GM12875 (cell line): ENCODE measurements around the gene C1orf210.

Source experiments
- H3K4me3 ChIP-seq: one replicate; pipeline ENCODE4 v1.5.1; 2011; ENCODE audit warnings: low read depth, low read length, control low read depth
- CTCF ChIP-seq: IDR thresholded peaks from 2 replicates; pipeline ENCODE4 v1.5.1; 2011; ENCODE audit warnings: low read depth, mild to moderate bottlenecking, control low read depth, inconsistent platforms, low read length, moderate library complexity, borderline replicate concordance; ENCODE audit not compliant: insufficient read depth

Gene C1orf210

DNA sequence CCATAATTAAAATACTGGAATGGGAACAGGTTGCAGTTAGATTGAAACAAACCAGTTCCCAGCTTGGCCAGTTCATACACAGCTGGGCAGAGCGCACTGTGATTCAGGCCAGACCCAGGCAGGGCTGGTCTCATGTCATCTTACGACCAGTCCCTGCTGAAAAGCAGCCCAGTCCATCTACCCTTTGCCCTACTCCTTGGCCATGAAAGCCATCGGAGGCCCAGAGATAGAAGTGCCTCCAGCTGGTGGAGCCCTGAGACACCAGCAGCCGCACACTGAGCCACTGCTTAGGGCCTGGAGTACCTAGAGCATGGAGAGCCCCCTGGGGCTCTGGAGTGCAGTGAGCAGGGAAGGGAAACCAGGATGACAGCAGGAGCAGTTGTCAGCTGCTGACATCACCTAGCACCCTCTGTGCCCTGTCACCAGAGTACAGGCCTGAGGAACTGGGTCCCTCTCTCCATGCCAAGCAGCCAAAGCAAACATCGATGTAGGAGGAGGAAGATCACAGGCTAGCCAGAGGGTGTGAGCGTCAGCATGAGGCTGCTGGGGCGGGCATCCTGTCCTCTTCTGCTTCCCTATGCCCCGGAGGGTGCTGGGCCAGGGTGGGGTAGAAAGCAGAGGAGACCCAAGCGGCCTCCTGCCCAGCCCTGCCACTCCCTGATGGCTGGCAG lies 49.8 kb downstream of the C1orf210 start:
- no peak for TF ChIP-seq CTCF
- H3K4me3 ChIP-seq, result no peak overlapping the region

DNA sequence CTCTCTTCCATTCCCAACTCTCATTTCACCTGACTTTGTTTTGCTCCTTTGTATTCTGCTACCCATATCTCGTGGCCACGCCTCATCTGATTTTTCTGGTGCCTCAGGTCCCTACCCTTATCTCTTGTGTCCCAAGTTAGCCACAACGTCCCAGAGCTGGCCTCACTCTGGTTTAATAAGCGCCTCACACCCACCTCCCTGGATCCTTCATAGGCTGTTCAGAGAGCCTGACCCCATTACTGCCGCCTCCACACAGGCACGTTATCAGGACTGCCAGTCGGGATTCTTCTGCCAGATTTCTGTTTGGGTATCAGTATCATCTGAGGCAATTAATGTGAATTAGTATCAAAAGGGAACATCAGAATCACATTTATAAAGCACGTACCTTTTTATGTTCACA lies 50.3 kb downstream of the C1orf210 start:
- no peak for TF ChIP-seq CTCF
- H3K4me3 ChIP-seq, result no peak overlapping the region

GRCh38 chr1:43234267-43234666 lies 51.1 kb downstream of the C1orf210 start:
- H3K4me3 ChIP-seq, result no peak overlapping the region
- no peak for TF ChIP-seq CTCF

GRCh38 chr1:43233631-43234030 lies 51.8 kb downstream of the C1orf210 start:
- H3K4me3 ChIP-seq, result no peak overlapping the region
- TF ChIP-seq CTCF, result no peak

DNA sequence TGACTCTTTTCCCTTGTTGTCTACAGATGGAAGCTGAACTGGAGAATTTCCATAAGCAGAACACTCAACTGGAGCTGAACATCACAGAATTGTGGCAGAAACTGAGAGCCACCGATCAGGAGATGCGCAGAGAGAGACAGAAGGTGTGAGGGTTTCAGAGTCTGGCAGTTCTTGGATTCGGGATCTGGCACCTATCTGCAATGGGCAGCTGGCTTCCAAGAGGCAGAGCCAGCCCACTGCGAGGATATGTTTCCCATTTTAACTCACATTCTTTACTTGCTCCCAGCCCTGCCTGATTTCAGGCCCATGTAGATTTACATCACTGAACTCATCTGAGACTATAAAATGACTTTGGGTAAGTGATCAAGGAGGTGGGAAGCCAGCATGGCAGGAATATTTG lies 52.9 kb downstream of the C1orf210 start:
- H3K4me3 ChIP-seq, result no peak overlapping the region
- TF ChIP-seq CTCF, result no peak

GRCh38 chr1:43232074-43232473 lies 53.3 kb downstream of the C1orf210 start:
- TF ChIP-seq CTCF, result no peak
- H3K4me3 ChIP-seq, result no peak overlapping the region
